Mucosa of gallbladder (tissue), 1 donor: ENCODE measurements around the gene DSTN. TPM values are rescaled to one million over a fixed set of nuclear protein-coding genes. Genes with fewer than 3 reads are reported as not detected.

Source experiments
- DNase-seq: peaks from one replicate; pipeline ENCODE4 v3.0.0-alpha.2; 2020; ENCODE audit warnings: low spot score
- total RNA-seq: library from RNA; stranded (reverse); gene quantifications from one replicate; pipeline ENCODE4 v1.2.1, GENCODE V29; 2021
- donor health status: DM: no; HTN: no; CAD: no.

Gene DSTN
- 738 TPM for total RNA-seq

GRCh38 chr20:17569616-17570346 is at the start of gene DSTN:
TSS of gene DSTN (plus strand) at chr20:17570075. CDS start at chr20:17570209, 134 bp downstream.
- peak; percentile 94 for DNase-seq

GRCh38 chr20:17520583-17520982 is 49.3 kb upstream of the DSTN start:
- DNase-seq = no peak

- no peak for DNase-seq
These were observed 47.3 kb upstream of the DSTN start for GRCh38 chr20:17522528-17522927.

- DNase-seq = no peak
These were observed 46.5 kb upstream of the DSTN start for GRCh38 chr20:17523326-17523725.

GRCh38 chr20:17524560-17524959 is 45.3 kb upstream of the DSTN start:
- DNase-seq = no peak

- no peak for DNase-seq
These were observed 44.7 kb upstream of the DSTN start for GRCh38 chr20:17525132-17525531.

- DNase-seq = no peak
These were observed 44.2 kb upstream of the DSTN start for GRCh38 chr20:17525650-17526049.

- no peak for DNase-seq
These were observed 40.3 kb upstream of the DSTN start for GRCh38 chr20:17529586-17529985.

- DNase-seq = no peak
These were observed 39.7 kb upstream of the DSTN start for GRCh38 chr20:17530153-17530552.

GRCh38 chr20:17530716-17531664 is 38.9 kb upstream of the DSTN start, which contains the start of gene BFSP1:
TSS of gene BFSP1 (minus strand) at chr20:17531379. CDS start at chr20:17531329, 50 bp downstream.
- peak; percentile 47 for DNase-seq

GRCh38 chr20:17531665-17532025 is 38.2 kb upstream of the DSTN start:
- no peak for DNase-seq

GRCh38 chr20:17533396-17533795 is 36.5 kb upstream of the DSTN start:
- peak; percentile 23 for DNase-seq

GRCh38 chr20:17534077-17534476 is 35.8 kb upstream of the DSTN start:
- DNase-seq = no peak

GRCh38 chr20:17536944-17537444 is 32.9 kb upstream of the DSTN start:
- DNase-seq = peak; percentile 80

- no peak for DNase-seq
These were observed 31.9 kb upstream of the DSTN start for GRCh38 chr20:17537959-17538358.

- no peak for DNase-seq
These were observed 31.2 kb upstream of the DSTN start for GRCh38 chr20:17538517-17539170.

- no peak for DNase-seq
These were observed 28.3 kb upstream of the DSTN start for GRCh38 chr20:17541596-17541995.

- DNase-seq = no peak
These were observed 27.9 kb upstream of the DSTN start for GRCh38 chr20:17541996-17542395.

- DNase-seq = no peak
These were observed 27.4 kb upstream of the DSTN start for GRCh38 chr20:17542481-17542880.

- no peak for DNase-seq
These were observed 26.9 kb upstream of the DSTN start for GRCh38 chr20:17542993-17543412.

GRCh38 chr20:17543531-17544131 is 26.2 kb upstream of the DSTN start:
- no peak for DNase-seq

- no peak for DNase-seq
These were observed 24.7 kb upstream of the DSTN start for GRCh38 chr20:17545127-17545526.
